ENCODE data around the gene PPP1R1B.

DNA sequence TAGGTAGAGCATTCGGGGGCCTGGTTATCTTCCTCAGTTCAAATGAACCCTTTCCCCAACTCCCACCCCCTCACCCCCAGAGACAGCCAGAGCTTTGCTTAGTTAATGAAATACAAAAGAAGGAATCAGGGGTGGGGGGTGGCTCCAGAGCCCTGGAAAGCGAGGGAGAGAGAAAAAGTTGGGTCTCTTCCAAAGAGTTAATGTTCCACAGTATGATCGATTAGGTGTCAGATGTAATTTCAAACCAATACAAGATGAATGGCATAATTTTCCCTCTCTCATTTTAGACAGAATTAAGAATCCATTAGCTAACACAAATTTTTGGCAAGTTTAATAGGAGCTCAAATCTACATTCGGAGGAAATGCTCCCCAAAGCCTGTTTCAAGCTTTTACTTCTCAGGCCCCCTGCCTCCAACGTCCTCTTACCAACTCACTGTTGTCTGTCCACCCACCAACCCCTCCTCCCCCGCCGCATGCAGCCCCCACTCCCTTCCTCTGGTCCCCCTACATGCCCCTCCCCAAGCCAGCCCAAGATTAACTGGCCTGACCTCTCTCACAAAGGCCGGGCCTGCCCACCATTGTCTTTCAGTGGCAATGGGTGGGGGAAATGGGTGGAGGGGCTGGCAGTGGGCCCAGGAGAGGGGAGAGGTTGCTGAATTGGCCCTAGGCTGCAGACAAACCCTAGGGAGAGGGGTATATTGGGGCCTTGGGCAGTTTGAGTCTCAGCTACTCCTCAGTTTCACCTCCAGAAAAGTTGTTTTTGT, 47.3 kb upstream of the PPP1R1B start:
- TF ChIP-seq EZH2 (IDR thresholded peaks at IDR 0.05; ENCODE audit: borderline replicate concordance, insufficient read depth, low read depth, low read length, poor library complexity, severe bottlenecking), result no peak
- TF ChIP-seq, protein P1, sequence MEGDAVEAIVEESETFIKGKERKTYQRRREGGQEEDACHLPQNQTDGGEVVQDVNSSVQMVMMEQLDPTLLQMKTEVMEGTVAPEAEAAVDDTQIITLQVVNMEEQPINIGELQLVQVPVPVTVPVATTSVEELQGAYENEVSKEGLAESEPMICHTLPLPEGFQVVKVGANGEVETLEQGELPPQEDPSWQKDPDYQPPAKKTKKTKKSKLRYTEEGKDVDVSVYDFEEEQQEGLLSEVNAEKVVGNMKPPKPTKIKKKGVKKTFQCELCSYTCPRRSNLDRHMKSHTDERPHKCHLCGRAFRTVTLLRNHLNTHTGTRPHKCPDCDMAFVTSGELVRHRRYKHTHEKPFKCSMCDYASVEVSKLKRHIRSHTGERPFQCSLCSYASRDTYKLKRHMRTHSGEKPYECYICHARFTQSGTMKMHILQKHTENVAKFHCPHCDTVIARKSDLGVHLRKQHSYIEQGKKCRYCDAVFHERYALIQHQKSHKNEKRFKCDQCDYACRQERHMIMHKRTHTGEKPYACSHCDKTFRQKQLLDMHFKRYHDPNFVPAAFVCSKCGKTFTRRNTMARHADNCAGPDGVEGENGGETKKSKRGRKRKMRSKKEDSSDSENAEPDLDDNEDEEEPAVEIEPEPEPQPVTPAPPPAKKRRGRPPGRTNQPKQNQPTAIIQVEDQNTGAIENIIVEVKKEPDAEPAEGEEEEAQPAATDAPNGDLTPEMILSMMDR (IDR thresholded peaks at IDR 0.05), result no peak

Data from B cell (primary cell).